Endothelial cell of umbilical vein (primary cell): Measurements from ENCODE around the gene SLC39A11.

Source experiments
- EZH2 ChIP-seq: IDR thresholded peaks from 2 replicates; pipeline ENCODE4 v1.6.1; 2012; ENCODE audit warnings: borderline replicate concordance, low read depth, mild to moderate bottlenecking, moderate library complexity, low read length, inconsistent platforms; ENCODE audit not compliant: severe bottlenecking
- FOS ChIP-seq: IDR thresholded peaks from 2 replicates; pipeline ENCODE4 v1.6.1; 2011; ENCODE audit warnings: mild to moderate bottlenecking, low read length, moderate library complexity, borderline replicate concordance; ENCODE audit not compliant: insufficient read depth
- GATA2 ChIP-seq: IDR thresholded peaks from 2 replicates; pipeline ENCODE4 v1.7.0; 2011; ENCODE audit warnings: low read depth, mild to moderate bottlenecking, moderate library complexity, mixed read lengths, low read length; ENCODE audit not compliant: insufficient read length, insufficient read depth
- JUN ChIP-seq: IDR thresholded peaks from 2 replicates; pipeline ENCODE4 v1.6.1; 2011; ENCODE audit warnings: borderline replicate concordance, low read depth; ENCODE audit not compliant: insufficient read length, insufficient read depth
- MYC ChIP-seq: IDR thresholded peaks from one replicate; pipeline ENCODE4 v1.6.1; 2011; ENCODE audit warnings: mild to moderate bottlenecking, low read depth, low read length
- POLR2A ChIP-seq: IDR thresholded peaks from 2 replicates; pipeline ENCODE4 v1.6.1; 2012; ENCODE audit warnings: low read depth, mild to moderate bottlenecking, control low read depth, low read length
- POLR2AphosphoS5 ChIP-seq: IDR thresholded peaks from 2 replicates; pipeline ENCODE4 v1.6.1; 2012; ENCODE audit warnings: low read depth, mild to moderate bottlenecking, control low read depth, low read length, moderate library complexity; ENCODE audit not compliant: insufficient read depth
- TF ChIP-seq, protein P1 (sequence below), 2 donors: IDR thresholded peaks; 1 replicate in 1 of 2; 2 replicates in 1 of 2; pipeline ENCODE4 v1.5.1; 2011; ENCODE audit warnings: low read length in 2 of 2, mild to moderate bottlenecking in 2 of 2, moderate library complexity in 2 of 2, control low read depth in 1 of 2, inconsistent platforms in 1 of 2, low read depth in 1 of 2; ENCODE audit not compliant: insufficient read depth in 1 of 2; ENCODE audit errors: extremely low read depth in 1 of 2
- TF ChIP-seq, protein P2 (sequence below): IDR thresholded peaks from 2 replicates; pipeline ENCODE4 v1.6.1; 2011; ENCODE audit not compliant: insufficient read depth, insufficient read length

DNA sequence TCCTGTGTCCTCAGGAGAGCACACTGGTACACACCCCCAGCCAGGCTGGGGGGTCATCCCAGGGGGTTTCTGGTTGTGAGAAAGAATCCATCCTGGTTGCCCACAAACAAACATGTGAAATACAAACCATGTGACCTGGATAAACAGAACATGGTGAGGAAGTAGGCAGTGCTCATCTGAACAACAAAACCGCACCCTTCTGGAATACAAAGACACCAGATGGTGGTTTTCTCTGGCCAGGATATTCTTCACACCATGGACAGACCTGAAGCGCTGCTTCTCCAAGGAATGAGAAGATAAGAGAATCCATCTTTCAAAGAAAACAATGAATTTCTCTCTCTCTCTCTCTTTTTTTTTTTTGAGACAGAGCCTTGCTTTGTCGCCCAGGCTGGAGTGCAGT lies 302.3 kb downstream of the SLC39A11 start:
- TF ChIP-seq, protein P1, sequence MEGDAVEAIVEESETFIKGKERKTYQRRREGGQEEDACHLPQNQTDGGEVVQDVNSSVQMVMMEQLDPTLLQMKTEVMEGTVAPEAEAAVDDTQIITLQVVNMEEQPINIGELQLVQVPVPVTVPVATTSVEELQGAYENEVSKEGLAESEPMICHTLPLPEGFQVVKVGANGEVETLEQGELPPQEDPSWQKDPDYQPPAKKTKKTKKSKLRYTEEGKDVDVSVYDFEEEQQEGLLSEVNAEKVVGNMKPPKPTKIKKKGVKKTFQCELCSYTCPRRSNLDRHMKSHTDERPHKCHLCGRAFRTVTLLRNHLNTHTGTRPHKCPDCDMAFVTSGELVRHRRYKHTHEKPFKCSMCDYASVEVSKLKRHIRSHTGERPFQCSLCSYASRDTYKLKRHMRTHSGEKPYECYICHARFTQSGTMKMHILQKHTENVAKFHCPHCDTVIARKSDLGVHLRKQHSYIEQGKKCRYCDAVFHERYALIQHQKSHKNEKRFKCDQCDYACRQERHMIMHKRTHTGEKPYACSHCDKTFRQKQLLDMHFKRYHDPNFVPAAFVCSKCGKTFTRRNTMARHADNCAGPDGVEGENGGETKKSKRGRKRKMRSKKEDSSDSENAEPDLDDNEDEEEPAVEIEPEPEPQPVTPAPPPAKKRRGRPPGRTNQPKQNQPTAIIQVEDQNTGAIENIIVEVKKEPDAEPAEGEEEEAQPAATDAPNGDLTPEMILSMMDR (IDR thresholded peaks at IDR 0.05; ENCODE audit: extremely low read depth in 1 of 2, insufficient read depth in 1 of 2, low read depth in 1 of 2, low read length in 2 of 2), result no peak
- TF ChIP-seq POLR2A (no peak), POLR2AphosphoS5 (no peak), EZH2 (no peak), JUN (no peak), GATA2 (no peak), MYC (no peak), FOS (no peak)
- TF ChIP-seq, protein P2, sequence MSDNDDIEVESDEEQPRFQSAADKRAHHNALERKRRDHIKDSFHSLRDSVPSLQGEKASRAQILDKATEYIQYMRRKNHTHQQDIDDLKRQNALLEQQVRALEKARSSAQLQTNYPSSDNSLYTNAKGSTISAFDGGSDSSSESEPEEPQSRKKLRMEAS, result no peak
